ENCODE results near the gene CELF2.

CELF2 gene

DNA sequence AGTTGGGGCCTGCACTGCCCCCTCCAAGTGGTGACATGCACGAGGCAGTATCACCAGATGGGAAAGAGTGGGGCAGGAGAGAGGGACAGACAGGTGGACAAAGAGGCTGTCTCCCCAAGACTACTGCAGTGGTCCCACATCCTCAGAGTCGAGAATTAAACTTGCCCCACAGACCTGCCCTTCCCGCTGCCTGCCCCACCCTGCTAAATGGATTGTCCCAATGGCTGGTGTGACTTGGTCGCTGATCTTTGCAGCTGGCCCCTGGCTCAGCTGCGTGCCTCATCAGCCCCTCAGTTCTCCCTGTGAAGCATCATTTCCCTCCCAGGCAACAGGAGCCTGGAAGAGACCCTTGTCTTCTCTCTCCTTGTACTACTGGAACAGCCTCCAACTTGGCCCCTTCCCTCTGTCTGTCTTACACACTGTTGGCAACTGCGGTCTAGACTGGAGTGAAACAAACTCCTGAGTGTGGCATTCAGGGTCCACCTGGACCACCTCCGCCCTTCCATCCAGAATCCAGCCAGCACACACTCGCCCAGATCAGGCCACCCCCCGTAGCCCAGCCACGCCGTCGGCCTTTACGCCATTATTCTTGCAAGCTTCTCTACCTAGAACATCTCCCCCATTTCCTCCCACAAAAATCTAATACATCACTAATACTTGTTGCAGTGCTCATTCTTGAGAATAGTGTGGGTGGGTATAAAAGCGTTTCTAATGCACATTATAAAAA, 275.1 kb downstream of the CELF2 start:
- no peaks in the 10 kb centered on the region for H4K20me1 ChIP-seq (ENCODE audit: control insufficient read depth, insufficient read depth, low read depth, low read length)

DNA sequence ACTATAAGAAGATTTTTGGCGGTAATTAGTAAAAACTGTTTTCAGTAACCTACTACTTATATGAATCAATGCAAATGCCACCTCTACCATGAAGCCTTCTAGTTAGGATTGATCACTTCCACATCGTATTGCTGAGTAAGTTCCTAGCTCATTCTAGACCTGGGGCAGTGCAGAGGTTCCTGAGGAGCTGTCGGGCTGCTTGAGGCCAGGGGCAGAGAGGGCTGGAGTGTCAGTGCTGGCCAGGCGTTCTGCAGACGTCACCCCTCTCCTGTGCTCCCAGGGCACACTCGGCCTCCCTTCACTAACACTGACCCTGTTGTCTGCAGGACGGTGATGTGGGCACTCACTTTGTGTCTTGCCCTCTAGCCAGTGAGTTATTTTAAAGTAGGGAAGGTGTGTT, 275.7 kb downstream of the CELF2 start:
- Histone ChIP-seq H3K9me2 (replicated peaks; ENCODE audit: control insufficient read depth, low read length) (no peaks in the 10 kb centered on the region), H3K9me3 (ENCODE audit: control insufficient read depth, insufficient read depth, low read length) (no peaks in the 10 kb centered on the region), H3F3A (ENCODE audit: control insufficient read depth, insufficient read depth) (no peaks in the 10 kb centered on the region), H3K4me2 (ENCODE audit: low read length) (no peak overlapping the region), H4K20me1 (ENCODE audit: control insufficient read depth, insufficient read depth, low read depth, low read length) (no peaks in the 10 kb centered on the region), H3K79me2 (ENCODE audit: control insufficient read depth, low read length) (no peaks in the 10 kb centered on the region), H3K4me1 (ENCODE audit: control insufficient read depth, low read length) (no peaks in the 10 kb centered on the region), H3K36me3 (ENCODE audit: control insufficient read depth, low read length) (no peaks in the 10 kb centered on the region), H3K27ac (ENCODE audit: low read depth, low read length) (no peak overlapping the region), H3K27me3 (ENCODE audit: control insufficient read depth, low read length) (no peaks in the 10 kb centered on the region), H3K4me3 (ENCODE audit: low read length) (no peak overlapping the region)
- TF ChIP-seq, protein P1, sequence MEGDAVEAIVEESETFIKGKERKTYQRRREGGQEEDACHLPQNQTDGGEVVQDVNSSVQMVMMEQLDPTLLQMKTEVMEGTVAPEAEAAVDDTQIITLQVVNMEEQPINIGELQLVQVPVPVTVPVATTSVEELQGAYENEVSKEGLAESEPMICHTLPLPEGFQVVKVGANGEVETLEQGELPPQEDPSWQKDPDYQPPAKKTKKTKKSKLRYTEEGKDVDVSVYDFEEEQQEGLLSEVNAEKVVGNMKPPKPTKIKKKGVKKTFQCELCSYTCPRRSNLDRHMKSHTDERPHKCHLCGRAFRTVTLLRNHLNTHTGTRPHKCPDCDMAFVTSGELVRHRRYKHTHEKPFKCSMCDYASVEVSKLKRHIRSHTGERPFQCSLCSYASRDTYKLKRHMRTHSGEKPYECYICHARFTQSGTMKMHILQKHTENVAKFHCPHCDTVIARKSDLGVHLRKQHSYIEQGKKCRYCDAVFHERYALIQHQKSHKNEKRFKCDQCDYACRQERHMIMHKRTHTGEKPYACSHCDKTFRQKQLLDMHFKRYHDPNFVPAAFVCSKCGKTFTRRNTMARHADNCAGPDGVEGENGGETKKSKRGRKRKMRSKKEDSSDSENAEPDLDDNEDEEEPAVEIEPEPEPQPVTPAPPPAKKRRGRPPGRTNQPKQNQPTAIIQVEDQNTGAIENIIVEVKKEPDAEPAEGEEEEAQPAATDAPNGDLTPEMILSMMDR (IDR thresholded peaks at IDR 0.05; ENCODE audit: low read depth, low read length, poor library complexity, severe bottlenecking) = no peak
- no peak for TF ChIP-seq EZH2phosphoT487 (IDR thresholded peaks at IDR 0.05; ENCODE audit: borderline replicate concordance, low read length)

More for the DNA sequence above, 275.1 kb downstream of the CELF2 start:
- Histone ChIP-seq H3K9me3 (ENCODE audit: control insufficient read depth, insufficient read depth, low read length) (no peaks in the 10 kb centered on the region), H3K79me2 (ENCODE audit: control insufficient read depth, low read length) (no peaks in the 10 kb centered on the region), H3K36me3 (ENCODE audit: control insufficient read depth, low read length) (no peaks in the 10 kb centered on the region), H3K27ac (ENCODE audit: low read depth, low read length) (no peak overlapping the region), H3K9me2 (replicated peaks; ENCODE audit: control insufficient read depth, low read length) (no peaks in the 10 kb centered on the region), H3K4me1 (ENCODE audit: control insufficient read depth, low read length) (no peaks in the 10 kb centered on the region), H3K27me3 (ENCODE audit: control insufficient read depth, low read length) (no peaks in the 10 kb centered on the region), H3F3A (ENCODE audit: control insufficient read depth, insufficient read depth) (no peaks in the 10 kb centered on the region), H3K4me3 (ENCODE audit: low read length) (no peak overlapping the region), H3K4me2 (ENCODE audit: low read length) (no peak overlapping the region)
- TF ChIP-seq, protein P1 (IDR thresholded peaks at IDR 0.05; ENCODE audit: low read depth, low read length, poor library complexity, severe bottlenecking) = no peak
- no peak for TF ChIP-seq EZH2phosphoT487 (IDR thresholded peaks at IDR 0.05; ENCODE audit: borderline replicate concordance, low read length)

GRCh38 chr10:11294831-11295450, 277.3 kb downstream of the CELF2 start:
- no peaks in the 10 kb centered on the region for H3K36me3 ChIP-seq (ENCODE audit: control insufficient read depth, low read length)
- H3K79me2 ChIP-seq (ENCODE audit: control insufficient read depth, low read length) = no peaks in the 10 kb centered on the region
- no peaks in the 10 kb centered on the region for H4K20me1 ChIP-seq (ENCODE audit: control insufficient read depth, insufficient read depth, low read depth, low read length)

More at GRCh38 chr10:11294831-11295450, 277.3 kb downstream of the CELF2 start:
- H3F3A ChIP-seq (ENCODE audit: control insufficient read depth, insufficient read depth) = no peaks in the 10 kb centered on the region
- no peaks in the 10 kb centered on the region for H3K9me3 ChIP-seq (ENCODE audit: control insufficient read depth, insufficient read depth, low read length)
- TF ChIP-seq, protein P1 (IDR thresholded peaks at IDR 0.05; ENCODE audit: low read depth, low read length, poor library complexity, severe bottlenecking) = no peak
- TF ChIP-seq EZH2phosphoT487 (IDR thresholded peaks at IDR 0.05; ENCODE audit: borderline replicate concordance, low read length) = no peak
- H3K27ac ChIP-seq (ENCODE audit: low read depth, low read length) = no peak overlapping the region
- no peaks in the 10 kb centered on the region for H3K4me1 ChIP-seq (ENCODE audit: control insufficient read depth, low read length)
- no peak overlapping the region for H3K4me3 ChIP-seq (ENCODE audit: low read length)
- H3K27me3 ChIP-seq (ENCODE audit: control insufficient read depth, low read length) = no peaks in the 10 kb centered on the region
- no peaks in the 10 kb centered on the region for H3K9me2 ChIP-seq (replicated peaks; ENCODE audit: control insufficient read depth, low read length)
- H3K4me2 ChIP-seq (ENCODE audit: low read length) = no peak overlapping the region

Measured in DOHH2 (cell line).